GM12892 (cell line): ENCODE results near the gene AIF1.

Experiments
- POLR2A ChIP-seq: IDR thresholded peaks from 2 replicates; pipeline ENCODE4 v1.6.1; 2011; ENCODE audit warnings: low read depth, low read length, control low read depth
- POLR2AphosphoS5 ChIP-seq: IDR thresholded peaks from 2 replicates; pipeline ENCODE4 v1.6.1; 2011; ENCODE audit warnings: low read depth, low read length, control low read depth
- TAF1 ChIP-seq: IDR thresholded peaks from 2 replicates; pipeline ENCODE4 v1.6.1; 2011; ENCODE audit warnings: low read depth, mild to moderate bottlenecking, control low read depth, low read length, borderline replicate concordance

DNA sequence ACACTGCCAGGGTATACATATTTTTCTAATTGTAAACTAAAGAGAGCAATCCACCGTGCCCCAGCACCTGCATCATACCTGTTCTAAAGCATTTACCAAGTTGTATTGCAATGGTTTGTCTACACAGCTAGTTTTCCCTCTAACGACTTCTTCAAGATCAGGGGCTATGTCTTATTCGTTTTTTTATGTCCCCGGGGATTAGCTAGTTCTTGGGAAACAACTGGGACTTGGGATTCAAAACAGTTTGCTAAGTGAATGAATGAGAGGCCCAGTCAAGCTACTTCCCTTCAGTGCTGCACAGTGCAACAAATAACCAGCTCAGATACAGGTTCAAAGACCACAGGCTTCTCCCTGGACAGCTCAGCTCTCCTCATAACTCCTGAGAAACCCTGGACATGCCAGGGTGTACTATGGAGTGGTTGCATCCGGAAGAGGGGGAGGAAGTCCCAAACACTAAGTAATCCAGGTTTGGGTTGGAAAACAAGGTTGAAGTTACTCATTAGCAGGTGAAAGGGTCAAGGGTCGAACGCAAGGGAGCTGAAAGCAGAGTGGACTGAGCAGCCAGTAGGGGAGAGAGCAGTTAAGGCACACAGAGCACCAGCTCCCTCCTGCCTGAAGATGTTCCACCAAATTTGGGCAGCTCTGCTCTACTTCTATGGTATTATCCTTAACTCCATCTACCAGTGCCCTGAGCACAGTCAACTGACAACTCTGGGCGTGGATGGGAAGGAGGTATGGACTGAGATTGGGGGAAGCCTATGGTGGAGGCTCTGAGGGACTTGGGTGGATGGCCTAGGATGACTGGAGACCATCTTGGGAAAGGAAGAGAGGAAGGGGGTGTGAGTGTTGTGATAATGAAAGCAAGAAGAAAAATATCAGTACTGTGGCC is 40.6 kb downstream of the AIF1 start, which contains the start of gene APOM:
- TF ChIP-seq POLR2A (no peak), POLR2AphosphoS5 (no peak), TAF1 (no peak)
